GM18505 (cell line): ENCODE measurements around the gene ZER1.
A peak's percentile ranks its signal among the peaks of the same experiment; 100 is the strongest.

Experiments
- ATAC-seq: cut with Tn5 transposase; IDR thresholded peaks from one replicate; pipeline ENCODE4 v1.9.1; 2021; ENCODE audit not compliant: unreplicated experiment
- POLR2A ChIP-seq: IDR thresholded peaks from 4 replicates; pipeline ENCODE4 v1.6.1; 2011; ENCODE audit warnings: borderline replicate concordance; ENCODE audit not compliant: insufficient read depth, insufficient read length; ENCODE audit errors: extremely low read depth

Gene ZER1

DNA sequence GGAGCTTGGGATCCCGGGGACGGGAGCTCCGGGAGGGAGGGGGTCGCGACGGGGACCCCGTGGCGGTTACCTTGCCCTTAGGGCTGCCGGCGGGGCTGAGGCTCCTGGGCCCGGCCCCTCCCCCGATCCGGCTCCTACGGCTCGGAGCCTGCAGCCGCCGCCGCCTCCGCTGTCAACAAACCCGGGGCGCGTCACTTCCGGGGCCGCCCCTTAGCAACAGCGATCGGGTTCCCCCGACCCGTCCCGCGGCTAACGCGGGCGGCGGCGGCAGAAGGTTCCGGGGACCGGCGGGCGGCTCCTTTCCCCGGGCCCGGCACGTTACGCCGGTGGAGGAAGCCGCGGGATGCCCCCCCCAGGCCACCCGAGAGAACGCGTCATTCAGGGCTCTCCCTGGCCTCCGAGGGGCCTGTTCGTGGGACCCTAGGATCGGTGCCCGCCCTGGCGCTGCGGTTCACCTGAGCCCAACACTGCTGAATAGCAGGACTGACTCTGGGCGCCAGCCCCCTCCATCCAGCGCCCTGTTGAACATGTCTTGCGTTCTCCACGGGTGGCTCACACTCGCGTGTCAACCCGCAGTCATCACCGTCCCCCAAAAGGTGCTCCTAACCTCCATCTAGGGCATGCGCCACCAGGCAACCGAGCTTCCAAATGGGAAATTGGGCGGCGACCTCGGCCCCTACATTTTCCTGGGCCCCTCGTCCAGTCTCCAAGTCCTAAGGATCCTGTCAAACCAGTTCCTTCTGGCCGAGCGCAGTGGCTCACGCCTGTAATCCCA is at the start of gene ZER1:
Gene ZER1 (minus strand): TSS at position 183 of the 775 bp plus-strand sequence. CDS start 16,362 bp downstream, outside the sequence.
- peak; percentile 88 for ATAC-seq
- TF ChIP-seq POLR2A: peak; percentile 75

DNA sequence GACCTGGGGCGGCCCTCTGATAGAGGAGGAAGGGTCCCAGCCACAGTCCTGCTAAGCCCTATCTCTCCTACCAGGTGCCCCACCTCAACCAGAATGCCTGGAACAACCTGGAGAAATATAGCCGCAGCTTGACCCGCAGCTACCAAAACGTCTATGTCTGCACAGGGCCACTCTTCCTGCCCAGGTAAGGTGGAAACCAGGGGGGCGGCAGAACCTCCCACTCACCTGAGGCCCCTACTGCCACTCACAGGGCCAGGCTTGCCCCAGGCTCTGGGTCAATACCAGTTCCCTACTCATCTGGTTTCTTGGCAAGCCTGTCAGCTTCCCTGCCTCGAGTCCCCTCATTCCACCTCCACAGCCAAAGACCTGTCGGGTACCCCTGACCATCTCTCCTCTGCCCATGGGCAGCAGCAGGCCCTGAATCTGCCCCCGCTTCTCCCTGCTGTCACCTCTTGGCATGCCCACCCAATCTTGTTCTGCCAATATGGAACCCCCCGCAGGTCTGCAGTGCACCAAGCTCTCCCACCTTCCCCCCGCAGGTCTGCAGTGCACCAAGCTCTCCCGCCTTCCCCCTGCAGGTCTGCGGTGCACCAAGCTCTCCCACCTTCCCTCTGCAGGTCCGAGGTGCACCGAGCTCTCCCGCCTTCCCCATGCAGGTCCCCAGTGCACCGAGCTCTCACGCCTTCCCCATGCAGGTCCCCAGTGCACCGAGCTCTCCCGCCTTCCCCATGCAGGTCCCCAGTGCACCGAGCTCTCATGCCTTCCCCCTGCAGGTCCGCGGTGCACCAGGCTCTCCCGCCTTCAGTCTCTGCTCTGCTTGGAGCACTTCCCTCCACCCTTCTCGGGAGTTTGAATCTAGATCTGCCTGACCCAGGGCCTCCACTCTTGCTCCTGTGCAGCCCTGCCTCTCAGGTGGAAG is 49.2 kb upstream of the ZER1 start:
- no peak for TF ChIP-seq POLR2A
- no peak for ATAC-seq

DNA sequence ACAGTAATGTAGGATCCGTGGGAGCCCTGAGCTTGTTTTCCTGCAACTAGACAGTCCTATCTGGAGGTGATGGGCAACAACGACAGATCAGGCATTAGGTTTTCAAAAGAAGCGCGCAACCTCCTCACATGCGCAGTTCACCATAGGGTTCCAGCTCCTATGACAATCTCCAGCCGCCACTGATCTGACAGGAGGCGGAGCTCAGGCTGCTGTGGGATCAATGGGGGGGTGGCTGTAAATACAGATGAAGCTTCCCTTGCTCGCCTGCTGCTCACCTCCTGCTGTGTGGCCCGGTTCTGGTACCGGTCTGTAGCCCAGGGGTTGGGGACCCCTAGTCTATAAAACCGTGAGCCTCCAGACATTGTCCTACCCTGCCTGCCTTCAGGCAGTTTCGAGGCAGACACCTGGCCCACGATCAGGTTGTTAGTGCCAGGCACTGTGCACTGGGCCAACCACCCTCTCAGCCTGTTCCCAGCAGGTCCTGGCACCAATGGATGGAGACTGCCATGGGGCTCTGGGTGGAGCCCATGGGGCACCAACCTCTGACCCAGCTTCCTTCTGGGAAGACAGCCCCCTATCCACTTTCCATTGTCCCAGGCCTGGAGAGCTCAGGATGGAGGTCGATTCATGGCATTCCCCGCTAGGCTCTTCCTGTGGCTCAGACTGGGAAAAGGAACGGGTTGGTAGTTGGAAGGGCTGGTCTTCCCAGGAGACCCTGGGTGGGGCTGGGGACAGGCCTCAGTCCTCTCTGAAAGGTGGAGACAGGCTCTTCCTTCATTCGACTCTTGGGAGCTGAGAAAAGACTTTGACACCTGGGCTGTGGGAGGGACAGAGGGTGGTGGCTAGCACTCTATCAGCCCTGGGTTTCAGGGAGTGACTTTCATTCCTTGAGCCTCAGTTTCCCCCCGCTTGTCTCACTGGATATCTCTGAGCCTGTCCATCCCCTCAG is 48.3 kb upstream of the ZER1 start:
- no peak for ATAC-seq
- no peak for TF ChIP-seq POLR2A

DNA sequence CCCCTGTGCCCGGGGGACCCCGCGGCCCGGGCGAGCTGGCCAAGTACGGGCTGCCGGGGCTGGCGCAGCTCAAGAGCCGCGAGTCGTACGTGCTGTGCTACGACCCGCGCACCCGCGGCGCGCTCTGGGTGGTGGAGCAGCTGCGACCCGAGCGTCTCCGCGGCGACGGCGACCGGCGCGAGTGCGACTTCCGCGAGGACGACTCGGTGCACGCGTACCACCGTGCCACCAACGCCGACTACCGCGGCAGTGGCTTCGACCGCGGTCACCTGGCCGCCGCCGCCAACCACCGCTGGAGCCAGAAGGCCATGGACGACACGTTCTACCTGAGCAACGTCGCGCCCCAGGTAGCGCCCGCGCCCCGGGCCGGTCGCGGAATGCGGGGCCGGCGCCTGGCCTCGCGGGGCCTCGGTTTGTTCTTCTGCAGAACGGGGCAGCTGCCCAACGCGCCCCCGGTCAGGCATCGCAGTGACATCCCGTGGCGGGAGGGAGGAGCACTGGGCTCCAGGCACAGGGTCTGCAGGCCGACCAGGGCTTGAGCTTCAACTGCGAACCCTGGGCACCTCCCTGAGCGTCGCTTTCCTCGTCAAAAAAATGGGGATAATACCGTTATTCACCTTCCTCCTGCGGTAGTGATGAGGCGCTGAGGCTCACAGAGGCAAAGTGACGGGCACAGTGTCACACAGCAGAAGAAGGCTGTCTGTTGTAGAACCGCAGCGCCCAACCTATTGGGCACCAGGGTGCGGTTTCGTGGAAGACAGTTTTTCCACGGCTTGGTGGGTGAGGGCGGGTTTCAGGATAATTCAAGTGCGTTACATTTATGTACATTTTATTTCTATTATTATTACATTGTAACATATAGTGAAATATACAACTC is 47.4 kb upstream of the ZER1 start:
- no peak for ATAC-seq
- no peak for TF ChIP-seq POLR2A

GRCh38 chr9:128818099-128818838 is 46.5 kb upstream of the ZER1 start, which contains the start of gene ENDOG:
Gene ENDOG, plus strand, starts transcription at chr9:128818500. Its CDS starts 185 bp downstream, at chr9:128818685.
- TF ChIP-seq POLR2A: peak; percentile 90
- peak; percentile 88 for ATAC-seq

GRCh38 chr9:128810873-128811272 is 39.1 kb upstream of the ZER1 start:
- no peak for ATAC-seq
- no peak for TF ChIP-seq POLR2A

DNA sequence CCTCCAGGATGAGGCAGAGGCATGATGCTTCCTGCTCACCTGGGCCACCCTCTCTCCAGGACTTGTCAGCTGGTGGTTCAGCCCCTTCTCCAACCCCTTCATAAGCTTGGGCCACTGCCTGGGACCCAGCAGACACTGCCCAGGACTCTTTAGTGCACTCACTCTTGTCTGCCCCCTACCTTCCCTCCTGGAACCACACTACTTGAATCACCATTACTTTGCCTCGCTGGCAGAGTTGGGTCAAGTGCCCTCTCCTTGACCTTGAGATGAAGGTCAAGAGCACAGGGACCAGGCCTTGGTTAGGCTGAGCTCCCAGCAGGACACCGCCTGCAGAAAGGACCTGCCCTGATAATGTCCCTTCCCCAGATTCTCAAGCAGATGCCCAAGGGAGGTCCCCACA is 38.1 kb upstream of the ZER1 start:
- ATAC-seq: no peak
- no peak for TF ChIP-seq POLR2A

GRCh38 chr9:128809036-128809599 is 37.4 kb upstream of the ZER1 start:
- TF ChIP-seq POLR2A: no peak
- ATAC-seq: no peak

GRCh38 chr9:128808543-128808942 is 36.8 kb upstream of the ZER1 start:
- ATAC-seq: no peak
- TF ChIP-seq POLR2A: no peak

DNA sequence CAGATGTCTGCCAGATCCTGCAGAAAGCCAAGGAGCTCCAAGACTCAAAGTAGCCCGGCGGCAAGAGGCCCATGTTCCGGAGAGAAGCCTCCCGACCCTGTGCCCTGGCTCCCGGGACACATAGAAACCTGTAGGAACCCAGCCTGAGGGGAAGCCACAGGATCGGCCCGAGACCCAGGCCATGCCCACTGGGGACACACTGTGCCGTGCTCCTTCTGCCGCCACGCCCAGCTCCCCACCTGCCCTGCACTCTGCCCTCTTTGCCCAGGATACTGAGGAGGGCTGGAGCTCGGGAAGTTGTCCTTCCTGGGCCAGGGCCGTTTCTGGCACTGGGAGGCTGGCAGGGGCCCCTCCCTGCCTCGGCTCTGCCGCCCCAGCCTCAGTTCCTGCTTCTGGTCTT is 36.1 kb upstream of the ZER1 start:
- no peak for TF ChIP-seq POLR2A
- no peak for ATAC-seq

DNA sequence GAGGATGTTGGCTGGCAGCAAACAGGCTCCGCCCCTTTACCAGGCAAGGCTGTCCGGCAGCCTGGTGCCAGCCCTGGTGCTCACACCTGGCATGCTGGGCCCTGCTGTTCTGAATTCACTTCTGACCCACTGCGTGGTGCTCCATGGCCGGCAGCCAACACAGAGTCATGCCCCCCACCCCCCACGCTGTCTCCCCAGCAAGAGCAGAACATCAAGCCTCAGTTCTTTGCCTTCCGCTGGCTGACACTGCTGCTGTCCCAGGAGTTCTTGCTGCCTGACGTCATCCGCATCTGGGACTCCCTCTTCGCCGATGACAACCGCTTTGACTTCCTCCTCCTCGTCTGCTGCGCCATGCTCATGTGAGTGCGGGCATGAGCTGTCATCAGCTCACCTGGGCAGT is 33.9 kb upstream of the ZER1 start:
- ATAC-seq: no peak
- no peak for TF ChIP-seq POLR2A

GRCh38 chr9:128802482-128802881 is 30.8 kb upstream of the ZER1 start:
- no peak for TF ChIP-seq POLR2A
- ATAC-seq: no peak

DNA sequence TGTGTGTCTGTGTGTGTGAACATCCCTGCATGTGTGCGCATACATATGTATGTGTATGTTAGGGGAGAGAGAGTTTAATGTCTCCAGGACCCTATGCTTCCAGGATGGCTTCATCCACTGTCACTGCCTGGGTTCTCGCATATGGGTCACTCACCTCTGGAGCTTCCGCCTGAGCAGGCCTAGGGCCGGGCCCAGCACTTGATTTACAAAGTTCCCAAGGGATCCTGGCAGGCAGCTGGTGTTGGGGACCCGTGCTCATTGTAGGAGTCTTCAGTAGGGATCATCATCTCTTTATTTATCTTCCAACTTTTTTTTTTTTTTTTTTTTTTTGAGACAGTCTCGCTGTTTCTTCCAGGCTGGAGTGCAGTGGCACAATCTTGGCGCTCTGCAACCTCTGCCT is 28.3 kb upstream of the ZER1 start:
- no peak for ATAC-seq
- TF ChIP-seq POLR2A: no peak
